ENCODE data around the gene B3GALT6.

DNA sequence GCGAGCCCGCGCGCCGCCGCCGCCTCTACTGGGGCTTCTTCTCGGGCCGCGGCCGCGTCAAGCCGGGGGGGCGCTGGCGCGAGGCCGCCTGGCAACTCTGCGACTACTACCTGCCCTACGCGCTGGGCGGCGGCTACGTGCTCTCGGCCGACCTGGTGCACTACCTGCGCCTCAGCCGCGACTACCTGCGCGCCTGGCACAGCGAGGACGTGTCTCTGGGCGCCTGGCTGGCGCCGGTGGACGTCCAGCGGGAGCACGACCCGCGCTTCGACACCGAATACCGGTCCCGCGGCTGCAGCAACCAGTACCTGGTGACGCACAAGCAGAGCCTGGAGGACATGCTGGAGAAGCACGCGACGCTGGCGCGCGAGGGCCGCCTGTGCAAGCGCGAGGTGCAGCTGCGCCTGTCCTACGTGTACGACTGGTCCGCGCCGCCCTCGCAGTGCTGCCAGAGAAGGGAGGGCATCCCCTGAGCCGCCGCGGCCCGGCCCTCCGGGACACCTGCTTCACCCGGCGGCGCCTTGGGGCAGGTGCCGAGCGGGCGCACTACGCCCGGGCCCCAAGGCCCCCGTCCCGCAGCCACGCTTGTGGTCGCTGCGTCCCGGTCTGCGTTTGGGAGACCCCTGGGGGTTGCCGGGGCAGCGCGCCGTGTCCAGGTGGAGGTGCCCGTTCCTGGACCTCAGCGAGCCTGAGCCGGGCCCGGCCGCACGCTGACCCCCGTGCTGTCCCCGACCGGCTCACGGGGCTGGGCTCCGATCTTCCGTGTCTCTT lies 944 bp downstream of the B3GALT6 start:
- no peak for TF ChIP-seq POLR2A (IDR thresholded peaks at IDR 0.05)
- TF ChIP-seq, protein P1, sequence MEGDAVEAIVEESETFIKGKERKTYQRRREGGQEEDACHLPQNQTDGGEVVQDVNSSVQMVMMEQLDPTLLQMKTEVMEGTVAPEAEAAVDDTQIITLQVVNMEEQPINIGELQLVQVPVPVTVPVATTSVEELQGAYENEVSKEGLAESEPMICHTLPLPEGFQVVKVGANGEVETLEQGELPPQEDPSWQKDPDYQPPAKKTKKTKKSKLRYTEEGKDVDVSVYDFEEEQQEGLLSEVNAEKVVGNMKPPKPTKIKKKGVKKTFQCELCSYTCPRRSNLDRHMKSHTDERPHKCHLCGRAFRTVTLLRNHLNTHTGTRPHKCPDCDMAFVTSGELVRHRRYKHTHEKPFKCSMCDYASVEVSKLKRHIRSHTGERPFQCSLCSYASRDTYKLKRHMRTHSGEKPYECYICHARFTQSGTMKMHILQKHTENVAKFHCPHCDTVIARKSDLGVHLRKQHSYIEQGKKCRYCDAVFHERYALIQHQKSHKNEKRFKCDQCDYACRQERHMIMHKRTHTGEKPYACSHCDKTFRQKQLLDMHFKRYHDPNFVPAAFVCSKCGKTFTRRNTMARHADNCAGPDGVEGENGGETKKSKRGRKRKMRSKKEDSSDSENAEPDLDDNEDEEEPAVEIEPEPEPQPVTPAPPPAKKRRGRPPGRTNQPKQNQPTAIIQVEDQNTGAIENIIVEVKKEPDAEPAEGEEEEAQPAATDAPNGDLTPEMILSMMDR (IDR thresholded peaks at IDR 0.05) = no peak

Measured in body of pancreas (tissue), 4 donors.